ENCODE measurements around the gene COQ5.

GRCh38 chr12:120481022-120481767, 47.8 kb downstream of the COQ5 start:
- no peak for TF ChIP-seq CBX3 (IDR thresholded peaks at IDR 0.05; ENCODE audit: low read depth)
- TF ChIP-seq POLR2A (IDR thresholded peaks at IDR 0.05; ENCODE audit: borderline replicate concordance, extremely low read depth, insufficient read depth, insufficient read length) = no peak
- TF ChIP-seq EZH2phosphoT487 (IDR thresholded peaks at IDR 0.05; ENCODE audit: borderline replicate concordance) = no peak
- no peak for TF ChIP-seq EZH2 (IDR thresholded peaks at IDR 0.05)
- TF ChIP-seq CTCF (IDR thresholded peaks at IDR 0.05 in 2 of 3, conservative IDR thresholded peaks at IDR 0.05 in 1 of 3; ENCODE audit: borderline replicate concordance in 1 of 3, insufficient read depth in 1 of 3, low read depth in 2 of 3, low read length in 2 of 3) = no peak
- TF ChIP-seq MAX (IDR thresholded peaks at IDR 0.05) = no peak
- no peak for TF ChIP-seq JUND (IDR thresholded peaks at IDR 0.05)
